Adrenal gland (tissue), 5 donors: Measurements from ENCODE around the gene OR5C1.

Experiments
- POLR2A ChIP-seq, 2 donors: fragments of 450-650 bp; IDR thresholded peaks; one replicate each; pipeline ENCODE4 v1.6.1; 2017; ENCODE audit warnings: antibody characterized with exemption in 2 of 2, mild to moderate bottlenecking in 2 of 2, moderate library complexity in 1 of 2
- TF ChIP-seq, protein P1 (sequence below), 6 experiments: fragments of 450-650 bp in 4 of 6; fragments of 200-600 bp in 2 of 6; sonication (generic) in 1 of 6; IDR thresholded peaks; 1 replicate in 5 of 6; 2 replicates in 1 of 6; pipeline versions ENCODE4 v1.5.1 to v1.8.0; 2016 to 2021; ENCODE audit warnings: antibody characterized with exemption in 6 of 6, mild to moderate bottlenecking in 2 of 6, moderate library complexity in 1 of 6
- donor health status: DM: no; HTN: no; CAD: no.

DNA sequence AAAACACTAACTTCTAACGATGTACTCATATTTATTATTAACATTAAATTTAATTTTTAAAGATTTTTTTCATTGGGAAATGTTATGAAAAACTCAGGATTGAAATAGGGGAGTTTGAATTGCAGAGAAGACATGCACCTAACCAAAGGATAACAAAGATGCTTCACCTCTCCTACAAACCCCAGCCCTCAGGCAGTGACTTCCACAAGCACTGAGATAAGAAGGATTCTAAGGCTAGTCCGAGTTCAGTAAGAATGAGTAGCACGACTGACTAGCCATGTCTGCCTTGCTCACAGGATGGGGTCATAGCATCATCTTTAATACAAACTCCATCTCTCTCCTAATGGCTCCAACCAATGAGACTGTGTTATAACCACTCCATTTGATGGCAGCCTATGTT, 7.1 kb upstream of the OR5C1 start:
- TF ChIP-seq, protein P1, sequence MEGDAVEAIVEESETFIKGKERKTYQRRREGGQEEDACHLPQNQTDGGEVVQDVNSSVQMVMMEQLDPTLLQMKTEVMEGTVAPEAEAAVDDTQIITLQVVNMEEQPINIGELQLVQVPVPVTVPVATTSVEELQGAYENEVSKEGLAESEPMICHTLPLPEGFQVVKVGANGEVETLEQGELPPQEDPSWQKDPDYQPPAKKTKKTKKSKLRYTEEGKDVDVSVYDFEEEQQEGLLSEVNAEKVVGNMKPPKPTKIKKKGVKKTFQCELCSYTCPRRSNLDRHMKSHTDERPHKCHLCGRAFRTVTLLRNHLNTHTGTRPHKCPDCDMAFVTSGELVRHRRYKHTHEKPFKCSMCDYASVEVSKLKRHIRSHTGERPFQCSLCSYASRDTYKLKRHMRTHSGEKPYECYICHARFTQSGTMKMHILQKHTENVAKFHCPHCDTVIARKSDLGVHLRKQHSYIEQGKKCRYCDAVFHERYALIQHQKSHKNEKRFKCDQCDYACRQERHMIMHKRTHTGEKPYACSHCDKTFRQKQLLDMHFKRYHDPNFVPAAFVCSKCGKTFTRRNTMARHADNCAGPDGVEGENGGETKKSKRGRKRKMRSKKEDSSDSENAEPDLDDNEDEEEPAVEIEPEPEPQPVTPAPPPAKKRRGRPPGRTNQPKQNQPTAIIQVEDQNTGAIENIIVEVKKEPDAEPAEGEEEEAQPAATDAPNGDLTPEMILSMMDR (IDR thresholded peaks at IDR 0.05): no peak
- TF ChIP-seq POLR2A (IDR thresholded peaks at IDR 0.05): no peak
